Measurements from ENCODE around the gene BZW1. TPM values are rescaled to one million over a fixed set of nuclear protein-coding genes. Genes with fewer than 3 reads are reported as not detected.

BZW1 gene
- total RNA-seq, 1 donor from 2014 or later: 128 TPM

GRCh38 chr2:200828104-200828503 lies 16.4 kb downstream of the BZW1 start:
- TF ChIP-seq POLR2A (IDR thresholded peaks at IDR 0.05) (no peak), POLR2AphosphoS5 (IDR thresholded peaks at IDR 0.05; ENCODE audit: insufficient read depth in 1 of 2, low read depth in 1 of 2) (no peak), CTCF (IDR thresholded peaks at IDR 0.05) (no peak)
- Histone ChIP-seq H3K9me3 (no peaks in the 10 kb centered on the region), H3K4me3 (no peak overlapping the region), H3K4me1 (no peaks in the 10 kb centered on the region), H3K27ac (no peak overlapping the region), H3K36me3 (peaks cover 0 to 6% of the 10 kb centered on the region in 2 donors), H3K27me3 (no peaks in the 10 kb centered on the region)
- intact Hi-C loops (cut with DNase I): no loop called here
- no peak for DNase-seq (ENCODE audit: extremely low spot score in 2 of 2)

- DNase-seq (ENCODE audit: extremely low spot score in 2 of 2): no peak
- TF ChIP-seq POLR2A (IDR thresholded peaks at IDR 0.05) (no peak), CTCF (IDR thresholded peaks at IDR 0.05) (no peak), POLR2AphosphoS5 (IDR thresholded peaks at IDR 0.05; ENCODE audit: insufficient read depth in 1 of 2, low read depth in 1 of 2) (no peak)
- intact Hi-C loops (cut with DNase I): no loop called here
- peaks cover 0 to 6% of the 10 kb centered on the region in 2 donors for H3K36me3 ChIP-seq
- H3K9me3 ChIP-seq: no peaks in the 10 kb centered on the region
- no peak overlapping the region for H3K4me3 ChIP-seq
- no peak overlapping the region for H3K27ac ChIP-seq
- H3K27me3 ChIP-seq: no peaks in the 10 kb centered on the region
- H3K4me1 ChIP-seq: no peaks in the 10 kb centered on the region
Measured at GRCh38 chr2:200828572-200829257, 17.0 kb downstream of the BZW1 start.

- intact Hi-C loops (cut with DNase I): no loop called here
- DNase-seq (ENCODE audit: extremely low spot score in 2 of 2): no peak
- TF ChIP-seq POLR2AphosphoS5 (IDR thresholded peaks at IDR 0.05; ENCODE audit: insufficient read depth in 1 of 2, low read depth in 1 of 2) (no peak), POLR2A (IDR thresholded peaks at IDR 0.05) (no peak)
Measured at GRCh38 chr2:200829258-200829655, 17.5 kb downstream of the BZW1 start.

GRCh38 chr2:200834701-200835100 lies 23.0 kb downstream of the BZW1 start:
- Histone ChIP-seq H3K4me1 (no peaks in the 10 kb centered on the region), H3K27me3 (no peaks in the 10 kb centered on the region), H3K36me3 (no peaks in the 10 kb centered on the region), H3K4me3 (no peak overlapping the region), H3K27ac (no peak overlapping the region), H3K9me3 (no peaks in the 10 kb centered on the region)
- intact Hi-C loops (cut with DNase I): no loop called here
- DNase-seq (ENCODE audit: extremely low spot score in 2 of 2): no peak
- no peak for TF ChIP-seq POLR2A (IDR thresholded peaks at IDR 0.05)
- TF ChIP-seq POLR2AphosphoS5 (IDR thresholded peaks at IDR 0.05; ENCODE audit: insufficient read depth in 1 of 2, low read depth in 1 of 2): no peak
- TF ChIP-seq CTCF (IDR thresholded peaks at IDR 0.05): no peak

More at GRCh38 chr2:200829258-200829655, 17.5 kb downstream of the BZW1 start:
- no peak overlapping the region for H3K27ac ChIP-seq
- no peak overlapping the region for H3K4me3 ChIP-seq
- no peaks in the 10 kb centered on the region for H3K9me3 ChIP-seq
- no peaks in the 10 kb centered on the region for H3K4me1 ChIP-seq
- no peaks in the 10 kb centered on the region for H3K27me3 ChIP-seq
- peaks cover 0 to 6% of the 10 kb centered on the region in 2 donors for H3K36me3 ChIP-seq

GRCh38 chr2:200839513-200839912 lies 27.8 kb downstream of the BZW1 start:
- H3K4me1 ChIP-seq: no peaks in the 10 kb centered on the region
- intact Hi-C loops (cut with DNase I): no loop called here
- H3K4me3 ChIP-seq: no peak overlapping the region
- no peak for TF ChIP-seq POLR2A (IDR thresholded peaks at IDR 0.05)
- TF ChIP-seq POLR2AphosphoS5 (IDR thresholded peaks at IDR 0.05; ENCODE audit: insufficient read depth in 1 of 2, low read depth in 1 of 2): no peak
- TF ChIP-seq CTCF (IDR thresholded peaks at IDR 0.05): no peak
- H3K36me3 ChIP-seq: no peaks in the 10 kb centered on the region
- H3K9me3 ChIP-seq: no peaks in the 10 kb centered on the region
- no peak overlapping the region for H3K27ac ChIP-seq
- DNase-seq (ENCODE audit: extremely low spot score in 2 of 2): no peak
- no peaks in the 10 kb centered on the region for H3K27me3 ChIP-seq

All from vagina (tissue), 2 donors.